Measurements from ENCODE around the gene TMCO6.
"Not testable (repeated sequence)": the region's sequence is repeated elsewhere in the genome, so short reads cannot be mapped to it uniquely, and the experiment has no call there.

DNA sequence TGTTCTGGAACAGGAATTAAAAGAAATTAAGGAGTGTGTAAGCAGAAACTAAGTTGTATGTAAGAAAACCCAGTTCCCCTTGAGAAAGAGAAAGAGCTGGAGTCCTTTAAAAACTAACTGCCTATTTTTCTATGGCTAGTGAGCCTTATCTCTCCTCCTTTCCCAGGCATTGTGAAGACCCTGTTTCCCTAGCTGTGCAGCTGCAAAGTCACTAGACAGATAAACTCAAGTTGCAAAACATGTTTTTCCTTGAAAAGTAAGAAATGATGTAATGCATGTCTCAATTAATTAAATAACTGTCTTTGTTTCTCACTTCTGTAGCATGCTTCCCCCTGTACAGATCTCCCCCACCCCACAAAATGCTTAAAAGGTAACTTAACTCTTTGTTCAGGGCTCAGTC lies 16.2 kb upstream of the TMCO6 start:
- TF ChIP-seq FOXA1 (IDR thresholded peaks at IDR 0.05); JUND (IDR thresholded peaks at IDR 0.05); TAF1 (conservative IDR thresholded peaks at IDR 0.05); NR2F2 (IDR thresholded peaks at IDR 0.05); RAD21 (IDR thresholded peaks at IDR 0.05): not testable (repeated sequence)
- TF ChIP-seq, protein P1, sequence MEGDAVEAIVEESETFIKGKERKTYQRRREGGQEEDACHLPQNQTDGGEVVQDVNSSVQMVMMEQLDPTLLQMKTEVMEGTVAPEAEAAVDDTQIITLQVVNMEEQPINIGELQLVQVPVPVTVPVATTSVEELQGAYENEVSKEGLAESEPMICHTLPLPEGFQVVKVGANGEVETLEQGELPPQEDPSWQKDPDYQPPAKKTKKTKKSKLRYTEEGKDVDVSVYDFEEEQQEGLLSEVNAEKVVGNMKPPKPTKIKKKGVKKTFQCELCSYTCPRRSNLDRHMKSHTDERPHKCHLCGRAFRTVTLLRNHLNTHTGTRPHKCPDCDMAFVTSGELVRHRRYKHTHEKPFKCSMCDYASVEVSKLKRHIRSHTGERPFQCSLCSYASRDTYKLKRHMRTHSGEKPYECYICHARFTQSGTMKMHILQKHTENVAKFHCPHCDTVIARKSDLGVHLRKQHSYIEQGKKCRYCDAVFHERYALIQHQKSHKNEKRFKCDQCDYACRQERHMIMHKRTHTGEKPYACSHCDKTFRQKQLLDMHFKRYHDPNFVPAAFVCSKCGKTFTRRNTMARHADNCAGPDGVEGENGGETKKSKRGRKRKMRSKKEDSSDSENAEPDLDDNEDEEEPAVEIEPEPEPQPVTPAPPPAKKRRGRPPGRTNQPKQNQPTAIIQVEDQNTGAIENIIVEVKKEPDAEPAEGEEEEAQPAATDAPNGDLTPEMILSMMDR (IDR thresholded peaks at IDR 0.05; ENCODE audit: low read depth, low read length, missing input control), result not testable (repeated sequence)
- TF ChIP-seq, protein P2, sequence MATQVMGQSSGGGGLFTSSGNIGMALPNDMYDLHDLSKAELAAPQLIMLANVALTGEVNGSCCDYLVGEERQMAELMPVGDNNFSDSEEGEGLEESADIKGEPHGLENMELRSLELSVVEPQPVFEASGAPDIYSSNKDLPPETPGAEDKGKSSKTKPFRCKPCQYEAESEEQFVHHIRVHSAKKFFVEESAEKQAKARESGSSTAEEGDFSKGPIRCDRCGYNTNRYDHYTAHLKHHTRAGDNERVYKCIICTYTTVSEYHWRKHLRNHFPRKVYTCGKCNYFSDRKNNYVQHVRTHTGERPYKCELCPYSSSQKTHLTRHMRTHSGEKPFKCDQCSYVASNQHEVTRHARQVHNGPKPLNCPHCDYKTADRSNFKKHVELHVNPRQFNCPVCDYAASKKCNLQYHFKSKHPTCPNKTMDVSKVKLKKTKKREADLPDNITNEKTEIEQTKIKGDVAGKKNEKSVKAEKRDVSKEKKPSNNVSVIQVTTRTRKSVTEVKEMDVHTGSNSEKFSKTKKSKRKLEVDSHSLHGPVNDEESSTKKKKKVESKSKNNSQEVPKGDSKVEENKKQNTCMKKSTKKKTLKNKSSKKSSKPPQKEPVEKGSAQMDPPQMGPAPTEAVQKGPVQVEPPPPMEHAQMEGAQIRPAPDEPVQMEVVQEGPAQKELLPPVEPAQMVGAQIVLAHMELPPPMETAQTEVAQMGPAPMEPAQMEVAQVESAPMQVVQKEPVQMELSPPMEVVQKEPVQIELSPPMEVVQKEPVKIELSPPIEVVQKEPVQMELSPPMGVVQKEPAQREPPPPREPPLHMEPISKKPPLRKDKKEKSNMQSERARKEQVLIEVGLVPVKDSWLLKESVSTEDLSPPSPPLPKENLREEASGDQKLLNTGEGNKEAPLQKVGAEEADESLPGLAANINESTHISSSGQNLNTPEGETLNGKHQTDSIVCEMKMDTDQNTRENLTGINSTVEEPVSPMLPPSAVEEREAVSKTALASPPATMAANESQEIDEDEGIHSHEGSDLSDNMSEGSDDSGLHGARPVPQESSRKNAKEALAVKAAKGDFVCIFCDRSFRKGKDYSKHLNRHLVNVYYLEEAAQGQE (IDR thresholded peaks at IDR 0.05), result not testable (repeated sequence)

Data from liver (tissue), 3 donors.